Naive thymus-derived CD4-positive, alpha-beta T cell (primary cell): Measurements from ENCODE around the gene PMP22. TPM values are rescaled to one million over a fixed set of nuclear protein-coding genes. Genes with fewer than 3 reads are reported as not detected.

Experiments
- ATAC-seq: fragments of 150-1000 bp; cut with Tn5 transposase; 2 replicates; pipeline ENCODE4 v1.10.0; 2021; ENCODE audit warnings: mild to moderate bottlenecking, moderate library complexity
- CTCF ChIA-PET: fragments of 350-600 bp; sonication (Branson Sonifier 250); formaldehyde crosslinking; loops from one replicate; lab custom pipeline; 2021; ENCODE audit warnings: antibody characterized with exemption; lab: Charles Lee
- POLR2A ChIA-PET: fragments of 350-600 bp; sonication (Branson Sonifier 250); formaldehyde crosslinking; loops from one replicate; lab custom pipeline; 2021; ENCODE audit warnings: antibody characterized with exemption, inconsistent platforms; lab: Charles Lee
- DNase-seq, 9 donors: peaks; one replicate each; pipeline versions ENCODE4 v3.0.0 to v3.0.0-alpha.2; 2020 to 2022; ENCODE audit warnings: mixed read lengths in 1 of 9
- H3K27ac ChIP-seq: one replicate; pipeline ENCODE4 v1.7.0; 2013; ENCODE audit warnings: mild to moderate bottlenecking, low read depth, low read length, moderate library complexity
- H3K27me3 ChIP-seq, 2 donors: one replicate each; pipeline ENCODE4 v1.7.0; 2013; ENCODE audit warnings: low read length in 2 of 2, mild to moderate bottlenecking in 2 of 2, moderate library complexity in 2 of 2; ENCODE audit not compliant: control insufficient read depth in 2 of 2, insufficient read depth in 2 of 2
- H3K36me3 ChIP-seq, 3 experiments: 1 replicate in 2 of 3; 2 replicates in 1 of 3; pipeline ENCODE4 v1.7.0; 2013; ENCODE audit warnings: low read length in 3 of 3, mild to moderate bottlenecking in 3 of 3, moderate library complexity in 1 of 3; ENCODE audit not compliant: insufficient read depth in 3 of 3, control insufficient read depth in 2 of 3
- H3K4me1 ChIP-seq, 2 donors: one replicate each; pipeline ENCODE4 v1.7.0; 2013; ENCODE audit warnings: low read length in 2 of 2, mild to moderate bottlenecking in 2 of 2, moderate library complexity in 1 of 2; ENCODE audit not compliant: control insufficient read depth in 2 of 2, insufficient read depth in 2 of 2
- H3K4me3 ChIP-seq: 2 replicates; pipeline ENCODE4 v1.7.0; 2013; ENCODE audit warnings: mild to moderate bottlenecking, low read length
- H3K9me3 ChIP-seq, 3 experiments: 1 replicate in 2 of 3; 2 replicates in 1 of 3; pipeline ENCODE4 v1.7.0; 2013; ENCODE audit warnings: low read length in 3 of 3; ENCODE audit not compliant: control insufficient read depth in 2 of 3
- H3K27ac Mint-ChIP-seq, 9 donors: one replicate each; pipeline ENCODE4 v1.8.0; 2020 to 2022; ENCODE audit warnings: mixed read lengths in 9 of 9, mild to moderate bottlenecking in 8 of 9, moderate library complexity in 5 of 9, inconsistent platforms in 2 of 9
- H3K27me3 Mint-ChIP-seq, 5 donors: one replicate each; pipeline ENCODE4 v1.8.0; 2021 to 2022; ENCODE audit warnings: mixed read lengths in 5 of 5, mild to moderate bottlenecking in 1 of 5
- H3K36me3 Mint-ChIP-seq, 5 donors: one replicate each; pipeline ENCODE4 v1.8.0; 2020 to 2022; ENCODE audit warnings: mixed read lengths in 5 of 5, mild to moderate bottlenecking in 3 of 5, inconsistent platforms in 1 of 5
- H3K4me1 Mint-ChIP-seq, 7 donors: one replicate each; pipeline ENCODE4 v1.8.0; 2020 to 2022; ENCODE audit warnings: mixed read lengths in 7 of 7, mild to moderate bottlenecking in 3 of 7, inconsistent platforms in 1 of 7
- H3K4me3 Mint-ChIP-seq, 10 donors: one replicate each; pipeline ENCODE4 v1.8.0; 2020 to 2022; ENCODE audit warnings: mild to moderate bottlenecking in 10 of 10, mixed read lengths in 10 of 10, moderate library complexity in 6 of 10, inconsistent platforms in 2 of 10
- H3K9me3 Mint-ChIP-seq, 11 donors: one replicate each; pipeline ENCODE4 v1.8.0; 2020 to 2022; ENCODE audit warnings: mixed read lengths in 11 of 11, mild to moderate bottlenecking in 4 of 11, inconsistent platforms in 1 of 11, moderate library complexity in 1 of 11
- intact Hi-C, 2 donors: fragments of 100-400 bp; cut with micrococcal nuclease; formaldehyde crosslinking; loops; one replicate each; pipeline ENCODE4 v1.15.1; 2023
- polyA plus RNA-seq, 2 donors: library from polyadenylated mRNA; unstranded; fragments of 300-500 nt; fragmentation: Illumina TruSeq; gene quantifications; one replicate each; pipeline ENCODE4 v1.2.3, GENCODE V29; 2021
- total RNA-seq, 6 experiments: library from RNA in 5 of 6; stranded (reverse) in 5 of 6; gene quantifications; 1 replicate in 5 of 6; 2 replicates in 1 of 6; pipeline ENCODE4 v1.2.3 and lab custom pipeline; 2021 to 2026

Gene PMP22
- total and polyA plus RNA-seq, 7 experiments from 2014 or later: 0.40 to 2.3 (median 1.3) TPM; not detected in 3

GRCh38 chr17:15289285-15290183 is 24.4 kb upstream of the PMP22 start:
- Histone ChIP-seq H3K27ac (no peak overlapping the region), H3K36me3 (no peaks in the 10 kb centered on the region), H3K9me3 (no peaks in the 10 kb centered on the region), H3K4me1 (no peaks in the 10 kb centered on the region), H3K27me3 (no peaks in the 10 kb centered on the region), H3K4me3 (no peak overlapping the region)
- ATAC-seq (no peak), DNase-seq (no peak)
- no peaks in the 10 kb centered on the region for H3K36me3 Mint-ChIP-seq
- H3K9me3 Mint-ChIP-seq: peaks cover 0 to 2% (median 0%) of the 10 kb centered on the region in 11 donors
- ChIA-PET CTCF (no interaction called here), POLR2A (no interaction called here)
- H3K27me3 Mint-ChIP-seq: peaks cover 6 to 54% (median 40%) of the 10 kb centered on the region in 5 donors
- no peak overlapping the region for H3K4me3 Mint-ChIP-seq
- intact Hi-C loops: no loop called here
- H3K27ac Mint-ChIP-seq: no peak overlapping the region
- H3K4me1 Mint-ChIP-seq: peaks cover 0 to 2% (median 0%) of the 10 kb centered on the region in 7 donors

GRCh38 chr17:15288859-15289258 is 23.7 kb upstream of the PMP22 start:
- POLR2A ChIA-PET: no interaction called here

GRCh38 chr17:15287538-15288267 is 22.6 kb upstream of the PMP22 start:
- ChIA-PET POLR2A (no interaction called here), CTCF (no interaction called here)
- Histone ChIP-seq H3K4me3 (no peak overlapping the region), H3K36me3 (no peaks in the 10 kb centered on the region), H3K4me1 (no peaks in the 10 kb centered on the region), H3K27ac (no peak overlapping the region), H3K27me3 (no peaks in the 10 kb centered on the region), H3K9me3 (no peaks in the 10 kb centered on the region)
- H3K9me3 Mint-ChIP-seq: peaks cover 0 to 11% (median 1%) of the 10 kb centered on the region in 11 donors
- H3K27ac Mint-ChIP-seq: no peak overlapping the region
- peaks cover 6 to 49% (median 46%) of the 10 kb centered on the region in 5 donors for H3K27me3 Mint-ChIP-seq
- peaks cover 0 to 4% (median 0%) of the 10 kb centered on the region in 5 donors for H3K36me3 Mint-ChIP-seq
- no peak for DNase-seq
- ATAC-seq: no peak
- H3K4me1 Mint-ChIP-seq: peaks cover 0 to 2% (median 0%) of the 10 kb centered on the region in 7 donors
- no peak overlapping the region for H3K4me3 Mint-ChIP-seq
- intact Hi-C loops: no loop called here

More at GRCh38 chr17:15288859-15289258, 23.7 kb upstream of the PMP22 start:
- intact Hi-C loops: no loop called here
- no peaks in the 10 kb centered on the region for H3K27me3 ChIP-seq
- H3K4me3 ChIP-seq: no peak overlapping the region
- no peak for DNase-seq
- H3K4me1 Mint-ChIP-seq: peaks cover 0 to 2% (median 0%) of the 10 kb centered on the region in 7 donors
- peaks cover 6 to 60% (median 42%) of the 10 kb centered on the region in 5 donors for H3K27me3 Mint-ChIP-seq
- peaks cover 0 to 2% (median 0%) of the 10 kb centered on the region in 11 donors for H3K9me3 Mint-ChIP-seq
- CTCF ChIA-PET: no interaction called here
- no peaks in the 10 kb centered on the region for H3K9me3 ChIP-seq
- H3K27ac Mint-ChIP-seq: no peak overlapping the region
- H3K27ac ChIP-seq: no peak overlapping the region
- ATAC-seq: no peak
- H3K4me3 Mint-ChIP-seq: no peak overlapping the region
- no peaks in the 10 kb centered on the region for H3K36me3 Mint-ChIP-seq
- H3K4me1 ChIP-seq: no peaks in the 10 kb centered on the region
- H3K36me3 ChIP-seq: no peaks in the 10 kb centered on the region

- Mint-ChIP-seq H3K27me3 (peaks cover 11 to 54% (median 47%) of the 10 kb centered on the region in 5 donors), H3K36me3 (peaks cover 0 to 5% (median 0%) of the 10 kb centered on the region in 5 donors), H3K4me3 (no peak overlapping the region), H3K27ac (no peak overlapping the region), H3K4me1 (no peaks in the 10 kb centered on the region), H3K9me3 (peaks cover 0 to 19% (median 3%) of the 10 kb centered on the region in 11 donors)
- Histone ChIP-seq H3K4me1 (no peaks in the 10 kb centered on the region), H3K27ac (no peak overlapping the region), H3K9me3 (no peaks in the 10 kb centered on the region), H3K27me3 (no peaks in the 10 kb centered on the region), H3K4me3 (no peak overlapping the region), H3K36me3 (no peaks in the 10 kb centered on the region)
- DNase-seq (no peak), ATAC-seq (no peak)
- intact Hi-C loops: no loop called here
- POLR2A ChIA-PET: no interaction called here
- CTCF ChIA-PET: no interaction called here
These were observed 20.3 kb upstream of the PMP22 start for GRCh38 chr17:15285466-15285865.

- no peaks in the 10 kb centered on the region for H3K36me3 ChIP-seq
- intact Hi-C loops: no loop called here
- H3K9me3 ChIP-seq: no peaks in the 10 kb centered on the region
- ChIA-PET CTCF (no interaction called here), POLR2A (interaction anchor here (0.6 kb wide), 1 partner anchor 215 kb away, joined by 4 read pairs; no protein-coding TSS in a partner anchor)
- peaks cover 13 to 45% (median 40%) of the 10 kb centered on the region in 5 donors for H3K27me3 Mint-ChIP-seq
- no peak overlapping the region for H3K4me3 ChIP-seq
- DNase-seq (no peak), ATAC-seq (no peak)
- H3K4me3 Mint-ChIP-seq: no peak overlapping the region
- no peak overlapping the region for H3K27ac Mint-ChIP-seq
- H3K4me1 ChIP-seq: no peaks in the 10 kb centered on the region
- no peaks in the 10 kb centered on the region for H3K27me3 ChIP-seq
- no peak overlapping the region for H3K27ac ChIP-seq
- H3K9me3 Mint-ChIP-seq: peaks cover 0 to 19% (median 3%) of the 10 kb centered on the region in 11 donors
- peaks cover 0 to 5% (median 0%) of the 10 kb centered on the region in 5 donors for H3K36me3 Mint-ChIP-seq
- no peaks in the 10 kb centered on the region for H3K4me1 Mint-ChIP-seq
These were observed 19.4 kb upstream of the PMP22 start for GRCh38 chr17:15284537-15284936.

- Mint-ChIP-seq H3K4me3 (no peak overlapping the region), H3K9me3 (peaks cover 0 to 19% (median 3%) of the 10 kb centered on the region in 11 donors), H3K36me3 (peaks cover 0 to 5% (median 0%) of the 10 kb centered on the region in 5 donors), H3K27me3 (peaks cover 13 to 44% (median 36%) of the 10 kb centered on the region in 5 donors), H3K4me1 (no peaks in the 10 kb centered on the region), H3K27ac (no peak overlapping the region)
- Histone ChIP-seq H3K4me1 (no peaks in the 10 kb centered on the region), H3K27me3 (no peaks in the 10 kb centered on the region), H3K4me3 (no peak overlapping the region), H3K36me3 (no peaks in the 10 kb centered on the region), H3K27ac (no peak overlapping the region), H3K9me3 (no peaks in the 10 kb centered on the region)
- intact Hi-C loops: no loop called here
- ChIA-PET CTCF (no interaction called here), POLR2A (interaction anchor here (0.6 kb wide), 1 partner anchor 216 kb away, joined by 4 read pairs; no protein-coding TSS in a partner anchor)
- no peak for ATAC-seq
- no peak for DNase-seq
These were observed 19.0 kb upstream of the PMP22 start for GRCh38 chr17:15284107-15284506.
